Peyer's patch (tissue), 4 donors: ENCODE measurements around the gene LRFN5. TPM values are rescaled to one million over a fixed set of nuclear protein-coding genes. Genes with fewer than 3 reads are reported as not detected.
"Not testable (repeated sequence)": the region's sequence is repeated elsewhere in the genome, so short reads cannot be mapped to it uniquely, and the experiment has no call there.

ENCODE experiments used
- DNase-seq, 3 donors: peaks; one replicate each; pipeline ENCODE4 v3.0.0-alpha.2; 2017 to 2019
- H3K27ac ChIP-seq, 4 donors: fragments of 200-600 bp; sonication (generic); one replicate each; pipeline ENCODE4 v1.5.1; 2016 to 2019
- H3K27me3 ChIP-seq, 2 donors: fragments of 200-600 bp; sonication (generic); one replicate each; pipeline ENCODE4 v1.5.1; 2019
- H3K36me3 ChIP-seq, 3 donors: fragments of 200-600 bp; sonication (generic); one replicate each; pipeline ENCODE4 v1.5.1; 2016 to 2019
- H3K4me1 ChIP-seq, 4 donors: fragments of 200-600 bp; sonication (generic); one replicate each; pipeline ENCODE4 v1.5.1; 2016 to 2019
- H3K4me3 ChIP-seq, 4 donors: fragments of 200-600 bp; sonication (generic); 1 replicate in 3 of 4; 2 replicates in 1 of 4; pipeline ENCODE4 v1.5.1; 2016 to 2019; ENCODE audit warnings: mild to moderate bottlenecking in 1 of 4
- H3K9me3 ChIP-seq, 4 donors: fragments of 200-600 bp; sonication (generic); one replicate each; pipeline ENCODE4 v1.5.1; 2016 to 2019; ENCODE audit warnings: mild to moderate bottlenecking in 1 of 4
- CTCF ChIP-seq, 6 experiments: fragments of 450-650 bp in 4 of 6; fragments of 200-600 bp in 2 of 6; sonication (generic) in 1 of 6; IDR thresholded peaks; one replicate each; pipeline ENCODE4 v1.5.1; 2017 to 2019; ENCODE audit warnings: antibody characterized with exemption in 6 of 6, mild to moderate bottlenecking in 3 of 6, moderate library complexity in 1 of 6
- POLR2A ChIP-seq, 2 donors: fragments of 450-650 bp; IDR thresholded peaks; one replicate each; pipeline ENCODE4 v1.5.1; 2017; ENCODE audit warnings: antibody characterized with exemption in 2 of 2, mild to moderate bottlenecking in 2 of 2, moderate library complexity in 2 of 2
- total RNA-seq, 4 donors: library from RNA; depleted of rRNA; stranded (reverse); fragments of >200 nt; gene quantifications; one replicate each; pipeline ENCODE4 v1.1.0, GENCODE V29; 2016

The LRFN5 gene
- 1 to 10 TPM in 2 of 4 donors, under 1 TPM in 1, not detected in 1; 0.67 to 2.5 (median 1.7) TPM for total RNA-seq

GRCh38 chr14:41606532-41607303 is at the start of gene LRFN5:
LRFN5 (plus strand) TSS chr14:41606876.
- Histone ChIP-seq H3K36me3 (no peaks in the 10 kb centered on the region), H3K9me3 (no peaks in the 10 kb centered on the region), H3K27me3 (peaks cover 0 to 18% of the 10 kb centered on the region in 2 donors), H3K4me3 (peak within 1 kb of the TSS; percentile 31 to 57 (median 40)), H3K4me1 (peaks cover 0 to 13% (median 0%) of the 10 kb centered on the region in 4 donors), H3K27ac (peak within 1 kb of the TSS in 2 of 4 donors; percentile 25 to 34)
- no peak for TF ChIP-seq POLR2A (IDR thresholded peaks at IDR 0.05)
- no peak for TF ChIP-seq CTCF (IDR thresholded peaks at IDR 0.05)
- no peak for DNase-seq

GRCh38 chr14:41558490-41558889 is 48.2 kb upstream of the LRFN5 start:
- Histone ChIP-seq H3K36me3 (no peaks in the 10 kb centered on the region), H3K4me3 (no peak overlapping the region), H3K27ac (no peak overlapping the region), H3K9me3 (no peaks in the 10 kb centered on the region), H3K27me3 (no peaks in the 10 kb centered on the region), H3K4me1 (no peaks in the 10 kb centered on the region)
- no peak for TF ChIP-seq POLR2A (IDR thresholded peaks at IDR 0.05)
- TF ChIP-seq CTCF (IDR thresholded peaks at IDR 0.05), result no peak
- DNase-seq, result no peak

GRCh38 chr14:41566864-41567263 is 39.8 kb upstream of the LRFN5 start:
- not testable (repeated sequence) for H3K4me1 ChIP-seq, DNase-seq, H3K27ac ChIP-seq, H3K27me3 ChIP-seq, H3K36me3 ChIP-seq, H3K9me3 ChIP-seq, H3K4me3 ChIP-seq

GRCh38 chr14:41568979-41569378 is 37.7 kb upstream of the LRFN5 start:
- no peaks in the 10 kb centered on the region for H3K36me3 ChIP-seq
- no peak for DNase-seq
- no peaks in the 10 kb centered on the region for H3K9me3 ChIP-seq
- no peaks in the 10 kb centered on the region for H3K27me3 ChIP-seq
- H3K4me1 ChIP-seq, result no peaks in the 10 kb centered on the region
- no peak for TF ChIP-seq CTCF (IDR thresholded peaks at IDR 0.05)
- TF ChIP-seq POLR2A (IDR thresholded peaks at IDR 0.05), result no peak
- H3K27ac ChIP-seq, result no peak overlapping the region
- H3K4me3 ChIP-seq, result no peak overlapping the region

GRCh38 chr14:41570415-41571155 is 36.1 kb upstream of the LRFN5 start:
- Histone ChIP-seq H3K4me1 (no peaks in the 10 kb centered on the region), H3K27me3 (no peaks in the 10 kb centered on the region), H3K36me3 (no peaks in the 10 kb centered on the region), H3K9me3 (no peaks in the 10 kb centered on the region), H3K27ac (no peak overlapping the region), H3K4me3 (no peak overlapping the region)
- TF ChIP-seq POLR2A (IDR thresholded peaks at IDR 0.05) (no peak), CTCF (IDR thresholded peaks at IDR 0.05) (no peak)
- no peak for DNase-seq

GRCh38 chr14:41586237-41586636 is 20.4 kb upstream of the LRFN5 start:
- DNase-seq, result no peak
- Histone ChIP-seq H3K27ac (no peak overlapping the region), H3K4me3 (no peak overlapping the region), H3K9me3 (no peaks in the 10 kb centered on the region), H3K27me3 (no peaks in the 10 kb centered on the region), H3K4me1 (no peaks in the 10 kb centered on the region), H3K36me3 (no peaks in the 10 kb centered on the region)
- TF ChIP-seq CTCF (IDR thresholded peaks at IDR 0.05) (no peak), POLR2A (IDR thresholded peaks at IDR 0.05) (no peak)
